Measurements from ENCODE around the gene ZBED6.

ZBED6 gene

GRCh38 chr1:203805689-203806088 lies 10.3 kb downstream of the ZBED6 start:
- Histone ChIP-seq H3K27ac (replicated peaks) (no peak overlapping the region), H3K27me3 (ENCODE audit: insufficient read depth, poor library complexity, severe bottlenecking) (no peaks in the 10 kb centered on the region), H3K4me3 (replicated peaks; ENCODE audit: insufficient read depth, low read length) (no peak overlapping the region)
- no peak for DNase-seq (ENCODE audit: low read depth in 1 of 2, low spot score in 1 of 2)
- no peak for TF ChIP-seq CTCF (IDR thresholded peaks at IDR 0.05; ENCODE audit: insufficient read depth, low read length)
- TF ChIP-seq GABPA (IDR thresholded peaks at IDR 0.05; ENCODE audit: low read depth) = no peak
- TF ChIP-seq SPI1 (IDR thresholded peaks at IDR 0.05; ENCODE audit: borderline replicate concordance, low read depth) = no peak
- TF ChIP-seq POLR2AphosphoS5 (IDR thresholded peaks at IDR 0.05; ENCODE audit: low read depth) = no peak
- TF ChIP-seq REST (IDR thresholded peaks at IDR 0.05; ENCODE audit: insufficient replicate concordance, low read depth) = no peak

GRCh38 chr1:203807196-203807595 lies 11.8 kb downstream of the ZBED6 start:
- DNase-seq (ENCODE audit: low read depth in 1 of 2, low spot score in 1 of 2) = no peak
- H3K27ac ChIP-seq (replicated peaks) = no peak overlapping the region
- H3K4me3 ChIP-seq (replicated peaks; ENCODE audit: insufficient read depth, low read length) = no peak overlapping the region
- no peak for TF ChIP-seq GABPA (IDR thresholded peaks at IDR 0.05; ENCODE audit: low read depth)
- no peak for TF ChIP-seq CTCF (IDR thresholded peaks at IDR 0.05; ENCODE audit: insufficient read depth, low read length)
- TF ChIP-seq SPI1 (IDR thresholded peaks at IDR 0.05; ENCODE audit: borderline replicate concordance, low read depth) = no peak
- no peak for TF ChIP-seq REST (IDR thresholded peaks at IDR 0.05; ENCODE audit: insufficient replicate concordance, low read depth)
- TF ChIP-seq POLR2AphosphoS5 (IDR thresholded peaks at IDR 0.05; ENCODE audit: low read depth) = no peak
- no peaks in the 10 kb centered on the region for H3K27me3 ChIP-seq (ENCODE audit: insufficient read depth, poor library complexity, severe bottlenecking)

- Histone ChIP-seq H3K27me3 (ENCODE audit: insufficient read depth, poor library complexity, severe bottlenecking) (no peaks in the 10 kb centered on the region), H3K27ac (replicated peaks) (no peak overlapping the region), H3K4me3 (replicated peaks; ENCODE audit: insufficient read depth, low read length) (no peak overlapping the region)
- no peak for DNase-seq (ENCODE audit: low read depth in 1 of 2, low spot score in 1 of 2)
- no peak for TF ChIP-seq GABPA (IDR thresholded peaks at IDR 0.05; ENCODE audit: low read depth)
- no peak for TF ChIP-seq POLR2AphosphoS5 (IDR thresholded peaks at IDR 0.05; ENCODE audit: low read depth)
- no peak for TF ChIP-seq SPI1 (IDR thresholded peaks at IDR 0.05; ENCODE audit: borderline replicate concordance, low read depth)
- no peak for TF ChIP-seq CTCF (IDR thresholded peaks at IDR 0.05; ENCODE audit: insufficient read depth, low read length)
- TF ChIP-seq REST (IDR thresholded peaks at IDR 0.05; ENCODE audit: insufficient replicate concordance, low read depth) = no peak
These were observed 18.3 kb downstream of the ZBED6 start for GRCh38 chr1:203813581-203814341.

All from HL-60 (cell line).